RWPE1 (cell line): ENCODE results near the gene KRT73.

Source experiments
- CTCF ChIA-PET: fragments of 350-600 bp; sonication (Branson Sonifier 250); formaldehyde crosslinking; extraction: SDS; loops from one replicate; lab custom pipeline; 2021; lab: Yijun Ruan, JAX
- POLR2A ChIA-PET: fragments of 400-600 bp; formaldehyde crosslinking; extraction: SDS; loops from one replicate; lab custom pipeline; 2020; ENCODE audit warnings: antibody characterized with exemption; ENCODE audit not compliant: low non-redundant PET; lab: Yijun Ruan, JAX
- DNase-seq: peaks from one replicate; pipeline ENCODE4 v3.0.0; 2012; ENCODE audit warnings: low spot score
- H3K27ac ChIP-seq: fragments of 450-650 bp; 2 replicates; pipeline ENCODE4 v1.5.1; 2017
- TF ChIP-seq, protein P1 (sequence below): fragments of 450-650 bp; conservative IDR thresholded peaks from 2 replicates; pipeline ENCODE4 v1.5.1; 2017; ENCODE audit warnings: low read depth, mild to moderate bottlenecking

Gene KRT73

DNA sequence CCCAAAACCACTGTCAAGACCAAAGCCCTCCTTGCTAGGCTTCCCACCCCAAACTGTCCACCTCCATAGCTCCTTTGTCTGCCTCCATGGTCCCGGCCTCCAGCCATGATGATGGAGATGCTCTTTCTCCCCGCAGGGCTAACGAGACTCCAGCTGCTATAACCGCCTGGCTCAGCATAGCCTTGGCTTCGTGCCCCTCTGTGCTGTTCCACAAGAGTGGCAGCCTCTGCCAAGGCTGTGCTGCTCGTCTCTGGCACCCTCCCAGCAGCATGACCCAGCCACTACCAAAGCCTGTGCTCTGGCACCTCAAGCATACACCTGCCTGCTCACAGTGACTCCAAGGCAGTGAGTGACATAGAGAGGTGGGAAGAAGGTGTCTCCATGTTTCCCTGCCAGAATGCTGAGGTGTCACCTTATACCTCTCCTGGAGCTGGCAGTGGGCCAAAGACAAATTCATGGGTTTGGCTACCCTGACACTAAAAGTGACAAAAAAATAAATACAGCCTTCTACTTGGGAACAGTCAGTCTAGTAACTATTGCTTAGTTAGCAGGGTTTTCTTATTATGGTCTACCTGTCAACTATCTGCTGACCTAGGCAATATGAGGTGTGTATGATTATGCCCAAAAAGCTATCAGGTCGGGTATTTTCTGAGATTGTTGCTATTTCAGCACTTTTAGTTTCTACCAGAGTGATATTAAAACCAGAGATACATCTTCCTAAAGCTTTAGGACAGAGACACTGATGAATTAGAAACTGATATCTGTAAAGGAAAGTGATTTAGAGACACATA is 16.1 kb upstream of the KRT73 start:
- no peak overlapping the region for H3K27ac ChIP-seq
- CTCF ChIA-PET: no interaction called here

DNA sequence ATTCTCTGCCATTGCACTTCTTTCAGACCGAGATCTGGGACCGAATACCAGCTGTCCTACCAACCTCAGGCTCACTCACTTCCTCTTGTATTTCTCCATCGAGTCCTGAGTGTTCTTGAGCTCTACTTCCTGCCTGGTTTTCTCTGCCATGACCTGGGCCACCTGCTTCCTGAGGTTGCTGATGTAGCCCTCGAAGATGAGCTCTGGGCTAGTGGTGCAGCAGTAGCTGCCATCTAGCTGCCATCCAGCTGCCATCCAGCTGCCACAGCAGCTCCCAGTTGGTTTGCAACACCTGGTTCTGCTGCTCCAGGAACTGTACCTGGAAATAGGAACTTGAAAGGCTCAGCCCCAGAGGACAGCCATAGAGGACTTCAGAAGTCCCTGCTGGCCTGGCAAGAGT is 15.0 kb upstream of the KRT73 start:
- no peak for DNase-seq
- H3K27ac ChIP-seq: no peak overlapping the region
- POLR2A ChIA-PET: no interaction called here
- TF ChIP-seq, protein P1, sequence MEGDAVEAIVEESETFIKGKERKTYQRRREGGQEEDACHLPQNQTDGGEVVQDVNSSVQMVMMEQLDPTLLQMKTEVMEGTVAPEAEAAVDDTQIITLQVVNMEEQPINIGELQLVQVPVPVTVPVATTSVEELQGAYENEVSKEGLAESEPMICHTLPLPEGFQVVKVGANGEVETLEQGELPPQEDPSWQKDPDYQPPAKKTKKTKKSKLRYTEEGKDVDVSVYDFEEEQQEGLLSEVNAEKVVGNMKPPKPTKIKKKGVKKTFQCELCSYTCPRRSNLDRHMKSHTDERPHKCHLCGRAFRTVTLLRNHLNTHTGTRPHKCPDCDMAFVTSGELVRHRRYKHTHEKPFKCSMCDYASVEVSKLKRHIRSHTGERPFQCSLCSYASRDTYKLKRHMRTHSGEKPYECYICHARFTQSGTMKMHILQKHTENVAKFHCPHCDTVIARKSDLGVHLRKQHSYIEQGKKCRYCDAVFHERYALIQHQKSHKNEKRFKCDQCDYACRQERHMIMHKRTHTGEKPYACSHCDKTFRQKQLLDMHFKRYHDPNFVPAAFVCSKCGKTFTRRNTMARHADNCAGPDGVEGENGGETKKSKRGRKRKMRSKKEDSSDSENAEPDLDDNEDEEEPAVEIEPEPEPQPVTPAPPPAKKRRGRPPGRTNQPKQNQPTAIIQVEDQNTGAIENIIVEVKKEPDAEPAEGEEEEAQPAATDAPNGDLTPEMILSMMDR: no peak
- CTCF ChIA-PET: no interaction called here

More for the DNA sequence above, 16.1 kb upstream of the KRT73 start:
- no peak for DNase-seq
- POLR2A ChIA-PET: no interaction called here
- TF ChIP-seq, protein P1: no peak

DNA sequence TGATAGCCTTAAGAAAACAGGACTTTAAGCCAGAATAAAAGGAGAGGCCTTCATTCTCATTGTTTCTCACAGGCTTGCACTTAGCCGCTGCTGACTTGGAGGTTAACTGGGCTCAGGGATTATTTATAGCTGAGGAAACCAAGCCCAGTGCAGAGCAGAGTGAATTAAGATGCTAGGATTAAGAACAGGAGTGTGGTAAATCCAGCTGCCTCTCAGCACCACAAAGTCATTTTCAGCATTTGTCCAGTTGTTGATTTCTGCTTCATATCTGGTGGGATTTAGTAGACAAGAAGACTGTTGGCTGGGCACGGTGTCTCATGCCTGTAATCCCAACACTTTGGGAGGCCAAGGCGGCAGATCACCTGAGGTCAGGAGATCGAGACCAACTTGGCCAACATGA is 14.3 kb upstream of the KRT73 start:
- CTCF ChIA-PET: no interaction called here
- POLR2A ChIA-PET: no interaction called here
- TF ChIP-seq, protein P1: no peak
- H3K27ac ChIP-seq: no peak overlapping the region
- DNase-seq: no peak

DNA sequence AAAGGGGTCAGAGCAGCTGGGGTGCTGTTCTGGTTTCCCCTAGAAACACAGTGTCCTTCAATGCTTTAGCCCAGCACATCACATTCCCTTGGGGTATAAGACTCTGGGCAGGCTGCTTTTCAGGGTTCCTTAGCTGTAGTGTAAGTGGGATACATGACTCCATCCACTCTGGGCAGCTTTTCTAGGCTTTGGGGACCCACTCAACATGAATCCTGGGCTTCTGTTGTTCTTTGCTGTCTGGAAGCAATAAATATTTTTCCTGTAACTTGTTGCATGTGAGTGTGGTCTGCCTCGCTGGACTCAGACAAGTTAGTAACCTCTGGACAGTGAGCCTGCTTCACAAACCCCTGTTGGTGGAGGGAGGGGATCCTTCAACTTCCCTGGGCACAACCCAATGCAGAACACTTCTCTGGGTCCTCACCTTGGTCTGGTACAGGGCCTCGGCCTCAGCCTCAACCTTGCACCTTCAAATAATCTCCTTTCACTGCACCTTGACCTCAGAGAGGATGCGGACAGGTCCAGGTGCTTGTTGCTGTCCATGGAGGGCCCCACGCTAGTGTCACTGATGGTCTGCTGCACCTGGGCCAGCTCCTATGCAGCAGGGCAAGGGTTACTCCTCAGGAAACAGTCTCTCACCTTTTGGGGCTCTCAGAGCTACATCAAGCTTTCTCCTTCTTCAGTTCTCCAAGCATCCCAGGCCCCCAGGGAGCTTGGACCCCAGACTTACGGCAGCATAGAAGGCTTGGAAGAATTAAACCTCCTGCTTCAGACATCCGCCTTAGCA is 13.5 kb upstream of the KRT73 start:
- TF ChIP-seq, protein P1: no peak
- DNase-seq: no peak
- ChIA-PET CTCF (no interaction called here), POLR2A (no interaction called here)
- no peak overlapping the region for H3K27ac ChIP-seq

DNA sequence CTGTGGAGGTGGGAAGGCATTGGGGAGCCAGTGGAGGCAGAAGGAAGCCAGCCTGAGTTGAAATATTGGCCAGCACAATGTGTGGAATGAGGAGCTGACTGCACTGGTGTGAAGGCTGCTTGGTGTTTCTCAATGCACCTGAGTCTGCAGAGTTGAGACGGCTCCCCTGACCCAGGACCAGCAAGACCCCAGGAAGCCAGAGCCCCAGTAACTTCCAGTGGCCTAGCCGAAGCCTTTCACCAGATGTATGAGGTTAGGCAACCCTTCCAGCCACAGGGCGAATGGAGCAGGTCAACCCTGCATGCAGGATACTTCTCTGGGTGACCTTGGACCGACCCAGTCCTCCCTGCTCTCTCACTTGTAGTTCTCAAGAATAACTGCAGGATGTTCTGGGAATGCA is 12.9 kb upstream of the KRT73 start:
- POLR2A ChIA-PET: no interaction called here
- no peak for DNase-seq
- TF ChIP-seq, protein P1: no peak
- no peak overlapping the region for H3K27ac ChIP-seq
- CTCF ChIA-PET: no interaction called here

DNA sequence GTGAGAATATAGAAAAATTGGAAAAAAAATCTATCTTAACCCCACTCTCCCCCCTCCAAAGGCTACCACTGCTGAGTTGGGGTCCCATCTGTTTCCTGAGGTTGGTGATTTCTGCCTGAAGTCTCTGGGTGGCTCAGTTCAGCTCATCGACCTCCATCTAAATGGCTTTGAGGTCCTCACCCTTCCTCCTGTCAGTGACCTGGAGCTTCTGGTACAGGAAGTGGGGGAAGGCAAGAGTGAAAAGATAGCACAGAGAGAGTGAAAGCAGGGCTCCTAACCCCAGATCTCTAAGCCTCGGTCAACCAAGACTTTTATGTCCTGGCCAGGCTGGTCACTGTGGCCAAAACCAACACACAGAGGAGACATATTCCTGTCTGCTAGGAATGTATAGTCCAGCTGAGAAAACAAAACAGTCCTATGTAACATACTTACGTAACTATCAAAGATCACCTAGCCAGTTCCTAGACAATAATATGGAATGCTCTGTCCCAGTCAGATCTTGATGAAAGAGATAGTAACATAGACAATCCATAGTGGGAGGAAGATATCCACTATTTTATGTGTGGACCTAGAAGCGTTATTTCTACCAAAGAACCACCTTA is 12.3 kb upstream of the KRT73 start:
- CTCF ChIA-PET: no interaction called here
- no peak overlapping the region for H3K27ac ChIP-seq
- TF ChIP-seq, protein P1: no peak
- no peak for DNase-seq
- POLR2A ChIA-PET: no interaction called here
